ENCODE results near the gene TMEM30B. TPM values are rescaled to one million over a fixed set of nuclear protein-coding genes. Genes with fewer than 3 reads are reported as not detected.

TMEM30B gene
- total RNA-seq, 1 donor from 2014 or later, result 12.3 TPM

DNA sequence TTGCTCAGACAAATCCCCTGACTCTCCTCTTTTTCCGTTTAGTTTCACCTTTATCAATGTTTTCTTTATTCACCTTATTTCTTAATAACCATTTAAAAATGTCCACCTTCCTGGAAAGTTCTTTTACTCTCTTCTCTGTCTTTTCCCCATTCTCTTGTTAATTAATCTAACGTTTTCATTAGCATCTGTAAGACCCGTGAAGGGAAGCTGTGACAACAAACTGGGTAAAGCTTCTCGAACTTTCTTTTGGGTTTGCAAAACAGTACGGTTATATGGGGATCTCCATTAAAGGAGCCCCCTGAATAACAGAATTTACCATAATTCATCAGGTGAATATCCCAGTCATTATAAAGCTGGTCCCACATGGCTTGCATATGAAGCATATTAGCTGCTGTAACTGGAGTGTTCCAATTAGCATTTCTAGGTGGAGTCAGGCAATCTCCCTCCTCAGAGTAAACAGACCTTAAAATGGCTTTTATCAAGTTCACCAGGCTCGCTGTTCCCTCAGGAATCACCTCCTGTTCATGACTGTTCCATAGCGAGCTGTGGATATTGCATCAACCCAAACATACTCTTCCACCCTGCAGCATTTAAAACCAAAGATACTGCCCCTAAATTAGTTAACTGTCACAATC is 42.4 kb downstream of the TMEM30B start:
- DNase-seq (ENCODE audit: low spot score), result no peak

- DNase-seq (ENCODE audit: low spot score), result no peak
These were observed 46.8 kb downstream of the TMEM30B start for GRCh38 chr14:61234215-61234916.

DNA sequence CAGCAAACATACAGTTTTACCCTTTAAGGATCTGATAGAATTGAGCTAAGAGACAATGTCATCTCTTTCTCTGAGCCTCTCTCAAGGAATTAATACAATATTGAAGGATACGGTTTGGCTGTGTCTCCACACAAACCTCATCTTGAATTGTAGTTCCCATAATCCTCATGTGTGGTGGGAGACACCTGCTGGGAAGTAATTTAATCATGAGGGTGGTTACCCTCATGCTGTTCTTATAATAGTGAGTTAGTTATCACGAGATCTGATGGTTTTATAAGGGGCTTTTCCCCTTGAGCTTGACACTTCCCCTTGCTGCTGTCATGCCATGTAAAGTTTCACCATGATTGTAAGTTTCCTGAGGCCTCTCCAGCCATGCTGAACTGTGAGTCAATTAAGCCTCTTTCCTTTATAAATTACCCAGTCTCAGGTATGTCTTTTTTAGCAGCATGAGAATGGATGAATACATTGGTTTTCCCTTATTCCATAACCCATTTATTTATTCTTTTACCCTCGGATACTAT is 47.6 kb downstream of the TMEM30B start:
- no peak for DNase-seq (ENCODE audit: low spot score)

GRCh38 chr14:61231810-61232209 is 49.3 kb downstream of the TMEM30B start:
- no peak for DNase-seq (ENCODE audit: low spot score)

DNA sequence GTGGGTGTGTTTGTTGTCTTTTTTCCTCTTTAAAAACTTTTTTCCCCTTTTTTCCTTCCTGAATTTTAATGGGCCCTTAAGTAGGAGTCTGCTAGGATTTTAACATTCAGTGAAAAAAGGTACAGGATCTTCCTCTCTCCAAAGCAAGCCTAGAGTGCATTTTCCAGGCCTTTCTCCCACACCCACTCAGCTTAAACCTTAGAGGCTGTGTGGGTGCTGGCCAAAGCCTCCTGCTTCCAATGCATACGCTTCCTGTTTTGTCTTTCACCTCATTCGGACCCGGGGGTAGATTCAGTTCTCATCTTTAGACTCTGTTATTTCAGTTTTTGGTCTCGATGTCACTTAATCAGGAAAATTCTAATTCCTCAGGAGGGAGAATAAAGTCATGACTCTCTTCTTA is 51.2 kb downstream of the TMEM30B start:
- DNase-seq (ENCODE audit: low spot score), result no peak

DNA sequence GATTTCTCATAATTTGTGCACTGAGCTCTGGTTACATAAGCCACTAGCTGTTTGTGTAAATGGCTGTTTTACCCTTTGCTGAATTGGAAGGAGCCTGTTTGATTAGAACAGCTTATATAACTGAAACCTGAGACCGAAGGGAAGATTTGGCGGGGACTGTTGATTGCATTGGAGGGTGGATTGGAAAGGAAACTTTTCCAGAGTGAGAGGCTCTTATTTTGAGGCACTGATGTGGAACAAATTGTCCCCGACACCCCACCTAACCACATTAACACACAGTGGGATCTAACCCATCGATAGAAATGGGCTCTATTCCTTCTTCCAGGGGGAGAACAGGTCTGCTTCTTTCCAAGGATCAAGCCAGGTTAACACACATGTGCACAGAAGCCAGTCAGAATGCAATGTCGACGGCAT is 51.7 kb downstream of the TMEM30B start:
- DNase-seq (ENCODE audit: low spot score), result no peak

DNA sequence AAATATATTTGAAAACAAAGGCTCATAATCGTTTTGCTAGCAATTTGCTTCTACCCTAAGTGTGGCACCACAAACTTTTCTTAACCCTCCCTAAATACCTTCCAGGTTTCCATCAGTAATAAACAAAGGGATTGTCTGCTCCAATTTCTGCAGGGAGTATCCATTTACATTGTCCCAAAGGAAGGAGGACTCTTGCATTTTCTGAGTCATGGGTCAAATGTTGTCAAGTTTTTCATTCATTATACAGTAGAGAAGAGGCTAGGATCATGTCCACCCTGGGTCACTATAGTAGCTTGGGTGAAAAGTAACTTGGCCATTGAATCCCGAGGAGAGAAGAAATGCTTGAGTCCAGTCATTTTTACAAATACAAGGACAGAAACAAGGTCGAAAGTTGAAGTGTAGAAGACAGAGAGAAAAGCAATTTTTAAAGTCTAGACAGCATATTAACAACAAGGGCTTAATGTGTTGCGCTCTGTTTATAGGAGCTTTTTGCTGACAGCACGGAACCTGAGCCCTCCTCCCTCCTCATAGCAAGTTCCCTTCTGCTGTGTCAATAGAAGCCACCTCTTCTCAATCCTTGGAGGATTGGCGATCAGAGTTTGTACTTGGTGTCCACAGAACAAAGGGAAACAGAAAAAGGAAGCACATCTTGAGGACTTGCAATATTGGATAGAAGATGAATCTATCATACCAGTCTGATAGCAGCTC is 53.1 kb downstream of the TMEM30B start:
- no peak for DNase-seq (ENCODE audit: low spot score)

Other genes starting within 250 kb of the TMEM30B start
- gene PRKCH, start 40.2 kb upstream of the TMEM30B start, total RNA-seq (ENCODE audit: insufficient read depth, low replicate concordance), result 11.3 TPM